ELR (cell line): ENCODE data around the gene SWT1.
A peak's percentile ranks its signal among the peaks of the same experiment; 100 is the strongest.

ENCODE experiments used
- DNase-seq: peaks from one replicate; pipeline ENCODE4 v3.0.0-alpha.2; 2015; ENCODE audit warnings: low read depth

SWT1 gene

GRCh38 chr1:185156854-185157598 lies at the start of gene SWT1, which contains the start of gene TRMT1L:
Gene SWT1, plus strand, starts transcription at chr1:185157167. Its CDS starts 3,675 bp downstream, at chr1:185160842.
Gene TRMT1L, minus strand, starts transcription at chr1:185156953. Its CDS starts 241 bp downstream, at chr1:185156712.
- DNase-seq = peak; percentile 100

DNA sequence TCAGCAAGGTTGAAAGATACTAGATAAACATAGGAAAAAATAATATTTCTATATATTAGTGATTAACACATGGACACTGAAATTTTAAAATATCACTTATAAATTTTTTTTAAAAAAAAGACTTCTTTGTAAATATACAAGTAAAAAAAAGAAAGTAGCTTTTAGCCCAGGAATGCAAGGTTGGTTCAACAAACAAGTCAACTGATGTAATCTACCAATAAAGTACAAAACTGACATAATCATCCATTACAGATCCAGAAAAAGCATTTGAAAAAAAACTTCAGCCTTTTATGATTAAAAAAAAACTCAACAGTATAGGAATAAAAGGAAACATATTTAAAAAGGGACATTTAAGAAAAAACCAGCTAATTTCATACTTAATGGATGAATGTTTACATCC lies 48.6 kb upstream of the SWT1 start:
- DNase-seq = peak; percentile 6

- no peak for DNase-seq
These were observed 46.8 kb upstream of the SWT1 start for GRCh38 chr1:185110145-185110544.

DNA sequence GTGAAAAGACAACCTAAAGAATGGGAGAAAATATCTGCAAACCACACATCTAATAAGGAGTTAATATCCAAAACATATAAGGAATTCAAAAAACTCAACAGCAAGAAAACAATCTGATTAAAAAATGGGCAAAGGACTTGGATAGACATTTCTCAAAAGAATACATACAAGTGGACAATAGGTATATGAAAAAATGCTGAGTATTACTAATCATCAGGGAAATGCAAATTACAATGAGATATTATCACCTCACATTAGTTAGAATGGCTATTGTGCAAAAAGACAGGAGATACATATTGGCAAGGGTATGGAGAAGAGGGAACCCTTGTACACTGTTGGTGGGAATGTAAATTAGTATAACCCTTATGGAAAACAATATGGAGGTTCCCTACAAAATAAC lies 45.1 kb upstream of the SWT1 start:
- DNase-seq = no peak

DNA sequence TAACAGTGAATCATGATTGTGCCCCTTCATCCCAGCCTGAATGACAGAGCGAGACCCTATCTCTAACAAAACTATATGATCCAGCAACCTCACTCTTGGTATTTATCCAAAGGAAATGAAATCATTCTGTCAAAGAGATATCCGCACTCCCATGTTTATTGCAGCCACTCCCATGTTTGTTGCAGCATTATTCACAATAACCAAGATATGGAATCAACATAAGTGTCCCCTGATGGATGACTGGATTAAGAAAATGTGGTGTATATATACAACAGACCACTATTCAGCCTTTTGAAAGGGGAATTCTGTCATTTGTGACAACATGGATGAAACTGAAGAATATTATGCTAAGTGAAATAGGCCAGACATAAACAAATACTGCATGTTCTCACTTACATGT lies 44.6 kb upstream of the SWT1 start:
- no peak for DNase-seq

- DNase-seq = no peak
These were observed 27.3 kb upstream of the SWT1 start for GRCh38 chr1:185129708-185130107.

DNA sequence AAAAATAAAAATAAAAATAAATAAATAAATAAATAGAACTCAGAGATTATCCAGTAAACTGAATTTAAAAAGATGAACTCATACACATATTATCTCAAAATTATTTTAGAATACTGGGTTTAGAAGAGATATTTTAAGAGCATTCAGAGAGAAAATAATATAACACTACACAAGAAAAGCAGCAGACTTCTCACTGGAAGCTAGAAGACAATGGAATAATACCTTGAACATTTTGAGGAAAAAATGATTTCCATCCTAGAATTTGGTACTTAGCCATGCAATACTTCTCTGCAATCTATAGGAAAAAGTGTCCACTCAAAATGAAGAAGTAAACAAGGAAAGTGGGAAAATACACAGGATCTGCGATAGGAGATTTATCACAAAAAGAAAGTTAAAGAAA lies 24.4 kb upstream of the SWT1 start:
- no peak for DNase-seq

DNA sequence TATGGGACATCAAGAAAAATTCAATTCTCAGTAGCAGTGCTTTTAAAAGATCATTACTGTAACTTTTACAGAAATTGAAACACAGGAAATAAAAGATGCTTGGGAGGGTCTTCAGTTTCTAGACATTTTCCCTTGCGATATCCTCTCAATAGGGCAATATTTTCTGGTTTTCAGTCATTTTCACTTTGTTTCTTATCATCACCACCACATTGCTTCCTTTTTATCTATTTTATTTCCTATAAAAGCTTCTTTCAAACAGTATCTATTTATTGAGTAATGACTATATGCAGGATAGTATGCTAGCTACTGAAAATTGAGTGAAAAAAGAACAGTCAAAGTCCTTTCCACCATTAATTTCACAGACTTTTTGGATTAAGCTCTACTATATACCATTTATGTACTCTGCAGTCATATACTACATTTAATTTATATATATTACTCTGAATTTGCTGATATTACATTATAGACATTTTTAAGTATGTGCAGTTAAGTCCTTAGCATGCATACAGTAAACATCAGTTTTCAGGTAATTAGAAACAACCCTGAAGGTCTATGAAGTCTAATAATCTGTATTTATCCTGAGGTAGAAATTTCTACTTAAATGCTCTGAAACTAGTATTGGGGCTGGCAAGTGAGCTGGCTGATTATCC lies 18.9 kb upstream of the SWT1 start:
- DNase-seq = no peak

GRCh38 chr1:185139246-185139645 lies 17.7 kb upstream of the SWT1 start:
- no peak for DNase-seq

- peak; percentile 74 for DNase-seq
These were observed 12.7 kb upstream of the SWT1 start for GRCh38 chr1:185144233-185144632.

GRCh38 chr1:185151215-185151614 lies 5.8 kb upstream of the SWT1 start:
- DNase-seq = no peak

DNA sequence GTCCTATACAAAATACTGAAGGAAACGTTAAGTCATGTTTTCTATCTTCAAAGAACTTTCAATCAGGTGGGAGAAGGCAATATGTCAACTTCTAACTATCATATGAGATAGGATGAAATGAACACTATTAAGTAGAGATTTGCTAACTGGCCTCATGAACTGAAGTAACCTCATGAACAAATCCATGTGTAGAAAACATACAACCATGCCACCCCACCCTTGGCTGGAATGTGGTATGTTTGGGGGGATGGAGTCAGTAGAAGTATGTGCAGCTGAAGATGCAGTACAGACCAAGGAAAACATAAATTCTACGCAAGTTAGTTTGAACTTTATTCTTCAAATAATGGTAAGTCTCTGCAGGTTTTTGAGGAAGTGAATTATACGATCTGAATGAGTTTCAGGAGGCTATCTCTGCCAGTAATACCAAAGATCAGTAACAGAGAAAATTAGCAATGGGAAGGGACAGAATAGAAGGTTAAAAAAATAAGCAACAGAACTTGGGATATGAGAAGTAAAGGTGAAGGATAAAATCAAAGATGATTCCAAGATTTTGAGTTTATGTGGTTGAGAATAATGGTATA lies 4.7 kb upstream of the SWT1 start:
- DNase-seq = no peak

DNA sequence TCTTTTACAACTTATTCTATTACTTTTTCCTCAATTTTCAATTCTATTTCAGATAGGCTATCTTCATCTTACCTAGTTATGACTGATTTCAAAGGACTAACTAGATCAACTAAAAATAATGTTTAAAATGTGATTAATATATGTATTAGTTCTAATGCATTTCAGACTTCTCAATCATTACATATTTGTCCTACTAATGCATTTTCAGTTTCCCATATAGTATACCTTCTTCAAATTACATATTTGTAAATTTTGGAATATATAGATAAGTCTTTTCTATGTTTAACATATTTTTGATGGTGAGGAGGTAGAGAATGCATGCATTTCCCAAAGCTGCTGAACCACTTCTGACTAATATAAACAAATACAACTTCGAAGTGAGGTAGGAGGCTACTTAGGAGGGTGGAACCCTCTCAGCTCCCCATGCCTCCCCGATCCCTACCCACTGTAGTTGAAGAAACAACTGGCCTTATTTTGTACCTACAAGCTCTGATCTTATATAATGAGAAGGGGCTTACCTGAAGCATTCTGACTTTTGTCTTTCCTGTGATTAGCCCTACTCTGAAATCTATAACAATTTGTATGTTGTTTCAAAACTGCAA lies 2.0 kb upstream of the SWT1 start:
- DNase-seq = peak; percentile 80

GRCh38 chr1:185155600-185156287 lies 1.2 kb upstream of the SWT1 start:
- DNase-seq = peak; percentile 62

DNA sequence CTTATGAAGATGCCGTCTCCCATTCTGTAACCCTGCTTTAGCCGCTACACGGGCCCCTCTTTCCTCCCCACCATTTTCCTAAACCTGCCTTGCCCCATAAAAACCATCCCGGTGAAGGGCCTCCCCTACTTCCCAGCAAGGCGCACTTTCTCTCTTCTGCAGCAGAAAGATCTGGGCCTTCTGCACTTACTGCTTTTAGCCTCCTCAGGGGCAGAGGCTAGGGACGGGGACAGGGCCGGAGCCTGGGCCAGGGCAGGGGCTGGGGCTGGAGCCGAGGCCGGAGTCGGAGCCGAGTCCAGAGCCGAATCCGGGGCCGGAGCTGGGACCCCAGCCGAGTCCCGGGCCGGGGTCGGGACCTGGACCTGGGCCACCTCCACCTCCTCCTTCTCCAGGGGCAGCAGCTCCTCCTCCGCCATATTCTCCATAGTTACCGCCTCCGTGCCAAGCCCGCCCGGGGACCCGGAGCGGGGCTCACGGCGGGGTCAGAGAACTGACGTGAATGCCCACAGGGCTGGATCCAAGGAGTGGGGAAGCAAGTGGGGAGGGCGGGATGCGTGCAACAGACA lies 596 bp upstream of the SWT1 start:
- peak; percentile 43 for DNase-seq

DNA sequence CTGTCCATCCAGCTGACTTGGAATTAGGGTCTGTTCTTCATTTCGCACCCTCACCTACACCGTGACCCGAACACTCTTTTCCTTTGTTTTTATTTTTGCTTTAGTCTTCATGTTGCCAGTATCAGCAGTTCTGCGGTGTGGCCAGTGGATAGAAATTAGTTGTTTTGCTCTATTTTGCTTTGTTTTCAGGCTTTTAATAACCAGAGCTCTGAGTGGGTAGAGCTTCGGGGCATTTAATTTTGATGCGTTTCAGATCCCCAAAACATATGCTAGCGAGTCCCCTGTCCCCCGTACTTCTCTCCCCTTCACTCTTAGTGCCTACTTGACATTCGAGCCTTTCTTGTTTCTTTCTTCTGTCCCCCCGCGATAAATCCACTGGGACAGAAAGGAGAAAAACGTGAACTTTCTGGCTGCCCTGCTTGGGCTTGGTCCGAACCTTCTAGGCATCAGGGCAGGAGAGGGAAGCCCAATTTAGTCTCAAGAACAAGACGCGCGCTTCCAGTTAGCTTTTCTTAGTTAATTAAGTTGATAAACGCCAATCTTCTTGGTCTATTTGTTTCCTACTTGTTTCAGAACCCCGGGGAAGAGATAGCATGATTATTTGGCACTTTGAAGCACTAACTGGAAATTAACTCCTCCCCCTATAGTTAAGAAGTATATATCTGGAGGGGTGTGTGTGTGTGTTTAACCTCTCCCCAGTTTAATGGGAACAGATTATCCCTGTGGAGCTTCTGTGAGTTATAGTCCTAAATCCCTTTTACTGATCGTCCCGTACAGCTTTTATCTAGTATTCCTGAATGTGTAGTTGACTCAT lies 839 bp downstream of the SWT1 start:
- DNase-seq = peak; percentile 25

DNA sequence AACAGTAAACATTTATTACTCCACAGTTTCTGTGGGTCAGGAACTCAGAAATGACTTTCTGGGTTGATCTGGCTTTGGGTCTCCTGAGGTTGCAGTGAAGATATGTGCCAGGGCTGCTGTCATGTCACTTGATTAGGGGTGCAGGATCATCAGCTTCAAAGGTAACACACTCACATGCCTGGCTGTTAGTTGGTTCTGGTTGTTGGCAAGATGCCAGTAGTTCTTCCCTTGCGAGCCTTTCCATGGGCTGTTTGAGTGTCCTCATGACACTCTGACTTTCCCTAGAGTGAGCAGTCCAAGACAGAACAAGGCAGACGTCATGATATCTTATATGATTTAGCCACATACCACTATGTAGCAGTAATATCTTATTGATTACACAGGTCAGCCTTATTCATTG lies 1.8 kb downstream of the SWT1 start:
- no peak for DNase-seq

- peak; percentile 38 for DNase-seq
These were observed 3.0 kb downstream of the SWT1 start for GRCh38 chr1:185159966-185160365.

DNA sequence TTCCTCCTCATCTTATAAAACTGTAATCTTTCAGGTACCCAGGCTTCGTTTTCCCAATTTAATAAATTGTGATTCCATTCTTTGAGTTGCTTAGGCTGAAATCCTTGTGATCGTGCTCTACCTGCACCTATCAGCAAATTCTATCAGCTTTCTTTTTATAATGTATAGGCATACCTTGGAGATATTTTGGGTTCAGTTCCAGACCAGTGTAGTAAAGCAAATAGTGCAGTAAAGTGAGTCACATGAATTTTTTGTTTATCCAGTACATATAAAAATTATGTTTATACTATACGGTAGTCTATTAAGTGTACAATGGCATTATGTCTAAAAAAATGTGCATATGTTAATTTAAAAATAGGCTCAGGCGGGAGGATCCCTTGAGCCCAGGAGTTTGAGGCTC lies 5.5 kb downstream of the SWT1 start:
- no peak for DNase-seq

GRCh38 chr1:185166106-185166505 lies 9.1 kb downstream of the SWT1 start:
- no peak for DNase-seq

- DNase-seq = peak; percentile 78
These were observed 13.4 kb downstream of the SWT1 start for GRCh38 chr1:185170291-185170848.
